Activated T-cell treated with anti-CD3 and anti-CD28 coated beads for 24 hours (primary cell): Measurements from ENCODE around the gene MALRD1.

Experiments
- DNase-seq: peaks from one replicate; pipeline ENCODE4 v3.0.0-alpha.2; 2020; ENCODE audit warnings: low read depth

The MALRD1 gene

DNA sequence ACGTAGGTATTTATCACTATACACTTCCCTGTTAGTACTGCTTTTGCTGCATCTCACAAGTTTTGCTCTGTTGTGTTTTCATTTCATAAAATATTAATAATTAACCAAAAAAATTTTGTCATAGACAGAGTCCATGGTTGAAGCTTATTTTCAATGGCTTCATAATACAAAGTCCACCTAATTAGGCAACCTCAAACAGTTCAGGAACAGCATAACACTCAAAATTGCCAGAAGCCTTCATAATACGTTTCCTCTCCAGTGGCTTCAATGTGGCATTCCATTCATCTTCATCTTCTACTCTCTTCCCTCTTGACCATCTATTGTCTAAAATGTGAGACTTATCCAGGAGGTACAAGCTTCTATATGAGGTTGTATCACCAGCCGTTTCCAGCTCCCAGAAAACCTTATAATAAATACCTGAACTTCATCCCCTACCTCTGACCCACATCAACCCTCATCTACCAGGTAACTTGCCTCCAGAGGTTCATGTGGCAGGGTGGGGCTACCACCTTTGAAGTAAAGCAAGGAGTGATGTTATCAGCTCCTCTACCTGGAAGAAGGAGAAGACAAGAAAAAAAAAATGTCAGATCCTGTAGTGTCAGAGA, 337.3 kb downstream of the MALRD1 start:
- DNase-seq, result no peak

DNA sequence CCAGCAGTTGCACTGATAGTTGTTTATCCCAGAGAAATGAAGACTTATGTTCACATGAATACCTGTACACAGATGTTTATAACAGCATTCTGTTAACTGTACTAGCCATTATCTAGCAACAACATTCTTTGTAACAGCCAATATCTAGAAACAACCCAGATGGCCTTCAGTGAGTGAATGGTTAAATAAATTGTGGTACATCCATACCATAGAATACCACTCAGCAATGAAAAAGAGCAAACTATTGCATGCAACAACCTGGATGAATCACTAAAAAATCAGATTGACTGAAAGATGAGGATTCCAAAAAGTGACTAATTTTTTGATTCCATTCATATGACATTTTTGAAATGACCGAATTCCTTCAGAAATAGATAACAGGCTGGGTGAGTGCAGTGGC, 360.3 kb downstream of the MALRD1 start:
- no peak for DNase-seq

DNA sequence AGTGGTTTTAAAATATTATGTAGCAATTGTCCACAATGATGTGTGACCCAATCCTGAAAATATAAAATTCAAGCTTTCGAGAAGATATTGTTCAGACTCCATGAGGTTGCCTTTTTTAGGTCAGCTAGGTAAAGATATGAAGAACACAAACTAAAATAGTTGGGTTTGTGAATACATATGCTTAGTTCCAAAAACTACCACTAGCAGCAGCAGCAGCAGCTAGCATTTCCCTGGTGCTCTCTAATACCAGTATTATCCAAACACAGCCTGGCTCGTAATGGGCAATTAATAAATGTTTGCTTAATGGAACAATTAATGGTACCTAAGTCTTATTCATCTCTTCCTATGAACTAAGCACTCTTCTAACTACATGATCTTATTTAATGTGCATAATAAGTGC, 362.5 kb downstream of the MALRD1 start:
- DNase-seq, result no peak

DNA sequence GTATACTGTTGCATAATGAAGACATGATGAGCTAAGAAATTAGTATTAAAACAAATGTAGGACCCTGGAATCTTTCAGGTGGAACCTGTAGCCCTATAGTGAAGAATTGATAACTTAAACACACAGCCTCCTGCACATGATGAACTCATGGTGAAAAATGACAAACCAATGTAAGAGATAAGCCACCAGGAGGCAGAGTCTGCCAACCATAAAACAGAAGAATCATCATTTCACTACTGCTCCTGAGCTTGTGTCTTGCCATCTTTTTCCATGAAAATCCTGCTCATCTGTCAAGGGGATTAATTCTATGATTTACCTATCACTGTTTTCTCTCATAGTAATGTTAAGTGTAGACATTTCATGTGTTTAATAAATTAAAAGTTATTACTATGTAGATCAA, 363.9 kb downstream of the MALRD1 start:
- DNase-seq, result no peak

DNA sequence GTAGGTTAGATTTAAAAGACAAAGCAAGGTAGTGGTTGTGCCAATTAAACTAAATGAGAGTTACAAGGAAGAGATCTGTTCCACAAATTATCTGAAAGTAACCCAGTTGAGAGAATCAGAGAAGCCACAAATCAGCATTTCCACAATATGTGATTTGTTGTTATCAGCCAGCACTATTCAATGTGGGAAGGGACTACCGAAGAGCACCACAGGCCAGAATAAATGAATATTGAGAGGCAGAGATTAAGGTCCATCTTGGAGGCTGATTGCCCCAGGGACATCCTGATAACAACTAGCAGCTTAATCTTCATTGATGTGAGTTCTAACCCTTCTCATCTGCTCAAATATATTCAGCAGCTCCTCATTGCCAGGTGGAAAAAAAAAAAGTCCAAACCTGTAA, 367.6 kb downstream of the MALRD1 start:
- DNase-seq, result no peak

DNA sequence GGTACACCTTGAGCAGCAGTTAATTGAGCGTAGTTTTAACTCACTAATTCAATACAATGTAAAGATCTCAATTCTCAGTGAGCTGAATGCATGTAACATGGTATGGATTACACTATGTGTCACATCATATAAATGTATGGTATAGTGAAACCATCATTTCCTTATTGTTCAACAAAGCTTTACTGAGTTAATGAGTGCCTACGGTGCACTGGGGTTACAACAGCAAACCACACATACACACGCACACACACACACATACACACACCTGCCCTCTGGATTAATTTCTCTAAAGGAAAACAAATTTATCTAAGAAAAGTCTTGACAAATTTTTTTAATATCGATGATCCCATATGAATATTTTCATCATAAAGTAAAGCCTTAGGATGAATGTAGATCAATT, 369.1 kb downstream of the MALRD1 start:
- DNase-seq, result no peak

DNA sequence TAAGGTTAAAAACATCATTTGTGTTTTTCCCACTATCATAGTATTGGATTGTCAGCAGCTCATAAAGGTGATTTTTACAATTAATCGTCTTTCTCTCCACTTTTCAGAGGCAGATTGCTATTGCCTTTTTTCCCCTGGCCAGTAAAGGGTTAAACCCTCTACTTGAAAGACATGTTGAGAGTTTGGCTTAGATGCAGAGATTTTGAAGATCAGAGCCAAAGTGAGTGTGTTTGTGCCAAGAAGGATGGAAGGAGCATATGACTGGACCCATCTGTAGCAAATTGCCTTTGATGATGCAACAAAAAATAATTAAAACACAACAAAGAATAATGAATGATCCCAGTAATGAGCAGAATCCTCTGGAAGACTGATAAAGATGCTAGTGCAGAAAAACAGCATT, 373.1 kb downstream of the MALRD1 start:
- no peak for DNase-seq

DNA sequence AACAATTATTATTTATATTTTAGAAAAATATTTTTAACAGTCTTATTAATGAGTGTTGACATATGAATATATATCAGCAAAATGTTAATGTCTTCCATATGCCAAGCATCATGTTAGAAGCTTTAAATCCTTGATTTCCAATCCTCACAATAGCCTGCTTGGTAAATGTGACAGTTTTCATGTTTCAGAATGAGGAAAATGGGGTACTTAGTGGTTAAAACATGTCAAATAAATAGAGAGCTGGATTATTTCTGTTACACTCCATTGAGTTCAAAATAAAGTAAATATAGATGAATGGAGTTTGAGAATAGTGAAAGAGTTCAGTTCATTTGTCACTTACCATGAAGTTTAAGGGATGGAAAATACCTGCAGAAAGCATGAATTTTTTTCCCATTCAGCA, 377.4 kb downstream of the MALRD1 start:
- DNase-seq, result no peak

DNA sequence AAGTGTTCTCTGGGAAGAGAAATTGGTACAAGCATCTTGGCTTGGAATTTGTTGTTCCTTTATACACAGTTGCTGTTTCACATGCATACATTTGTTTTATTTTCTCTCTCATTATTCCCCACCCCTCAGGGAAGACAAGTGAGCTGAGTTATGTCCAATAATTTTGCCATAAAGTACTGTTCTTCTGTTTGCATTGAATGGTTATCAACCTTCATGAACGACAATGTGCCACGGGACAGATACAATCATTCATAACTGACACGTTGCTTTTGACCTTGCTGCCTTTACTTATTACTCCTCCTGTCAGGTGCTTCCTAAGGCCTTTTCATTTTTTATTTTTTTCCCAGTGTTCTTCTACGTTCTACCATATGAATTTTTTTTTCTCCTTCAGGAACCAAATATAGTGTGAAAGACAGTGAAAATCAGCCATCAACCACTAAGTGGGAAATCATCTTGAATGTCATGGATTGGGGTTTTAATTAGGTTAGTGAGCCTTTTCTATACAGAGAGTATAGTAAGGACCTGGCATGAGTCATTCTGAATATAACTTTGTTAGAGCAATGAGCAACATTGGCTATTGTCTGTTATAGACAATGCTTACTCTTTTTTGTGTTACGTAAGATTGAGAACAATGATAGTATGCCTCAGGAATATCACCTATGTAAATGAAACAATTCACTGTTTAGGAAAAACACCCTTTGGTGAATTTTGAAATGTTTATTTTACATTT, 383.2 kb downstream of the MALRD1 start:
- DNase-seq, result no peak

DNA sequence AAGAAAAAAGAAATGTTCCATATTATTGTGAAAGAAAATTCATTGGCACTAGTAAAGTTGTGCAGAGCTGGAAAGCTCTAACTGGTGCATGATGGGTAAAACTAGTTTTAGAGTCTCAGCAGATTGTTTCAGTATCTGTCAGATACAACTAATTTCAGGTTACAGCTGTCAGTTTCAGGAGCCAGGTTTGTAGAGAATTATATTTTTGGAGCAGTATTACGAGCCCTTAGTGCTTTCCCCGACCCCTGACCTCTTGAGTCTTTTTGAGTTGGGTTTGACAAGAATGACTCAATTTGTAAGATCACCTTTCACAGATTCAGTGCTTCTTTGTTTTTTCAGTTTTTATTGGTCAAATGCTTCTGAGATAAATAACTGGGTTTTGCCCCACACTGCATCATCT, 401.3 kb downstream of the MALRD1 start:
- DNase-seq, result no peak

DNA sequence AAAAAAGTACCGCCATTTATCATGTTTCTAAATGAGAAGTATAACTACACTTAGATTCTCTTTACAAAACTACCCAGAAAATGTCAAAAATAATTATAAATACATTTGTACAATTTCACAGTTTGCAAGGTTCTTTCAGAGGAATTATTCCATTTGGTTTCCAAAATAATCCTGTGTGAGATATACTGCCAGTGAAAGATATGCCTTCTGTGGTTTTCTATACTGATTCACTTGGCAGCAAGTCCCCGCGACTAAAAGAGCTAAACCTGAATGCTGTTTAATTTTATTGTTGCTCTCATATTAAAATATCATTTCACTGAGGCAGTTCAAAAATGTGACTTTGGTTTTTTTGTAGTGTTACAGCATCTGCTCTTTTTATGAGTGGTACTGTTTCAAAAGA, 402.8 kb downstream of the MALRD1 start:
- no peak for DNase-seq

DNA sequence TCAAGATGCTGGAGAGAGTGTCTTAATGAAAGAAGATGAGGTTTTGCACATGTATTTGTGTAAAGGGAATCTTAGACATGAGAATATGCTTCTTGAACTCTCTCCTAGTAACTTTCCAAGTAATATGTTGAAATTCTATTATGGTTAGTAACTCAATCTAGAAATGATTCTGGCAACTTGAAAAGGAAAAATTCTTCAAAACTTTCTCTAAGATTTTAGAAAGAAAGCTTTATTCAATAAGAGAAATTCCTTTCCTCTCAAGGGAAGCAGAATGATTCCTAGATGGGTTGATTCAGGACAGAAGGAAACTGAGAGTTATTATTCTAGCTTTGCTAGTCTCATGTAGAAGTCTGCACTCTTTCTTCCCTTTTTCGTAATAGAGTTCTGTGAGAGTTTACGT, 403.3 kb downstream of the MALRD1 start:
- DNase-seq, result no peak

DNA sequence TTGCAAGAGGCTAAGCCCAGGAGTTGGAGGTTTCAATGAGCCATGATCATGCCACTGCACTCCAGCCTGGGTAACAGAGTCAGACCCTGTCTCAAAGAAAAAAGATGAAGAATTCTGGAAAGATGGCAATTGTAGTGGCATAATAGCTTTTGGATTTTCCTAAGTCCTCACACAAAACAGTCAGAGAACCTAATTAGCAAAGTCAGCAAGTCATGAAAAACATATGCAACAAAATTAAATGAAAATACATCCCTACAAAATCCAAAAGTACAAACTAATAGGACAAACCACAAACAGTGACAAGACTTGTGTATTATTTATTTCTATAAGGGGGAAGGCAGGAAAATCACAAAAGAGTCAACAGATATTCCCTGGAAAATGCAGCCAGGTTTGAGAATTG, 405.4 kb downstream of the MALRD1 start:
- no peak for DNase-seq

DNA sequence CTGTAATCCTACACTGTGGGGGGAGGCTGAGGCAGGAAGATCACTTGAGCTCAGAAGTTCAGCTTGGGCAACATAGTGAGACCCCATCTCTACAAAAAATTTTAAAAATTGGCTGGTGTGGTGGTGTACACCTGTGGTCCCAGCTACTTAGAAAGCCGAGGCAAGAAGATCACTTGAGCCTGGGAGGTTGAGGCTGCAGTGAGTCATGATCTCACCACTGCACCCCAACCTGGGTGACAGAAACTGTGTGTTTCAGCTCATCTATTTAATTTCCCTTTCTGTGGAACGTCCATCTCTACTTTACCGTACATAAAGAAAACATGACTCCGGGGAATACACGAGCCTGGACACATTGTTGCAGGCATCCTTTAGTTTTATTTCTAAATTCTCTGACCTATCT, 413.0 kb downstream of the MALRD1 start:
- DNase-seq, result no peak

DNA sequence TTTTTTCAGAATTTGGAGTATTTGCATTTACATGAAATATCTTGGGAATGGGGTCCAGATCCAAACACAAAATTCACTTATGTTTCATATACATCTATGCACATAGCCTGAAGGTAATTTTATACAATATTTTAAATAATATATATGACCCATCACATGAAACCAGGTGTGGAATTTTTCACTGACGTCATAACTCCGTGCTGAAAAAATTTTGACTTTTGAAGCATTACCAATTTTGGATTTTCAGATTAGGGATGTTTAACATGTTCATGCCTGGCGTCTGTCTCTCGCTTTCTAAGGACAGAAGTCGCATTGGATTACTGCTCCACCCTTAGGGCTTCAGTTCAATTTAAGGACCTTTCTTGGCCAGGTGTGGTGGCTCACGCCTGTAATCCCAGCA, 418.1 kb downstream of the MALRD1 start:
- DNase-seq, result no peak

DNA sequence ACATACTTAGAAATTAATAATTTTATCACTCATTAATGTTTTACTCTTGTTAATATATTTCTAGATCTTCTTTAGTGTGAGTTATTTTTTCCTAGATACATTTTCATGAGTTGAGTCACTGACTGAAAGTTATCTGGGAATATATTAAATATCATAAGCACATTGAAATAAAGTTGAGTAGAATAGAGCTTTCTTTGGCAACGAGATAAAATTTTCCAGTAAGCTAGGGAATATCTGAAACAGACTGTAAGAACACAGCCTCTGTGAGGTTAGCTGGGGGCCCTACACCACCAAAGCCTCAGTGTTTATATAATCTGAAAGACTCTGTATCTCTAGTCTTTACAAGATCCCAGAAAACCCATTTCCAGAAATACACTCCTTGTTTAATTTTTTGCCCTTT, 419.8 kb downstream of the MALRD1 start:
- DNase-seq, result no peak

DNA sequence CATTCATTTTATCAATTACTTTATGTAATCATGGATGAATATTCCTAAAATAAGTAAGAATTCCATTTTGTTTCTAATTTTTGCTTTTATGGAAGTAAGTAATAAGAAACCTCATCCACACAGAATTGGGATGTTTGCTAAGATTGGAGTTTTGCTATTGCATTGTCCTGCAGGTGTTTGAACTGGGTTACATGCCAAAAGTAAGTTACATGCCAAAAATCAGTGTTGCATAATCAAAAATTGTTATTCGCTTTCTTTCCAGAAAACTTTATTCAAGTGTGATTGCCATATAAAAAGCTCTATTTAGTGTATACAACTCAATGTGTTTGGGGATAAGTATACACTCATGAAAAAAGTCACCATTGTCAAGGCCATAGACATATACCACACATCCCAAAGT, 420.9 kb downstream of the MALRD1 start:
- no peak for DNase-seq

DNA sequence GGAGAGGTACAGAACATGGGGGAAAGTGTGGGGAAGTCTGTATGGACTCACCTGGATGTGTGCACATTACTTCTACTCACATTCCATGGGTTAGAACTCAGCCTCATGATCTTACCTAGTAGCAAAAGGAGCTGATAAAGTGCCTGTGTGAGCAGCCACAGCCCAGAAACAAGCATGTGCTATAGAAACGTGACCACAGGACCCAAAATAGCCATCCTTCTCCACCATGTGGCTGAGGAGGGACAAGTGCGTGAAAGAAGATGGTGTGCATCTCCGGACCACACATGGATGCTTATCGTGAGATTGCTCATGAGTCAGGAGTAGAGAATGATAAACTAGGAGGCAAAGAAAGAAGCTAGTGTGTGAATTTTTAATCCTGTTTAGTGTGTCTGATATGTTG, 431.3 kb downstream of the MALRD1 start:
- no peak for DNase-seq

DNA sequence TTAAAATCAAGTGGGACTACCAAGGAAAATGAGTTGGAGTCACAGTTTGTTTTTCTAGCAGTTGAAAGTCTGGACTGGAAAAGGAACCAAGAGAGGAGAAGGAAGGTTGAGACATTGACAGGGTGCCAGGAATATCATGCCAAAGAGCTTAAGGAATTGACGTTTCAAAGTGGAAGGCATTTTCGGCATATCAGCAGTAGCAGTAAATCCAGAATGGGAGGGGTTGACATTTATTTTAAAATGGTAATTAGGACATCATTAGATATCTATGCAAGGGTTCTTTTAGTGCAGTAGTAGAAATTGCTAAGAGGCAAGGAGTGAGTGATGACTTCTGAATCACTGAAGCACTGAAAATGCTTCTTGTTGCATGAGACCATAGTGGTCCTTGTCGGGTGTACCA, 431.8 kb downstream of the MALRD1 start:
- no peak for DNase-seq

DNA sequence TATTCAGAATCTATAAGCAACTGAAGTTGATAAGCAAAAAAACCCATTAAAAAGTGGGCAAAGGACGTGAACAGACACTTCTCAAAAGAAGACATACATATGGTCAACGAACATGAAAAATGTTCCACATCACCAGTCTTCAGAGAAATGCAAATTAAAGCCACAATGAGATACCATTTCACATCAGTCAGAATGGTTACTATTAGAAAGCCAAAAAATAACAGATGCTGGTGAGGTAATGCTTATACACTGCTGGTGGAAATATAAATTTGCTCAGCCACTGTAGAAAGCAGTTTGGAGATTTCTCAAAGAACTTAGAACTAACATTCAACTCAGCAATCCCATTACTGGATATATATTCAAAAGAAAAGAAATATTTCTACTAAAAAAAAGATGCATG, 434.8 kb downstream of the MALRD1 start:
- DNase-seq, result no peak

DNA sequence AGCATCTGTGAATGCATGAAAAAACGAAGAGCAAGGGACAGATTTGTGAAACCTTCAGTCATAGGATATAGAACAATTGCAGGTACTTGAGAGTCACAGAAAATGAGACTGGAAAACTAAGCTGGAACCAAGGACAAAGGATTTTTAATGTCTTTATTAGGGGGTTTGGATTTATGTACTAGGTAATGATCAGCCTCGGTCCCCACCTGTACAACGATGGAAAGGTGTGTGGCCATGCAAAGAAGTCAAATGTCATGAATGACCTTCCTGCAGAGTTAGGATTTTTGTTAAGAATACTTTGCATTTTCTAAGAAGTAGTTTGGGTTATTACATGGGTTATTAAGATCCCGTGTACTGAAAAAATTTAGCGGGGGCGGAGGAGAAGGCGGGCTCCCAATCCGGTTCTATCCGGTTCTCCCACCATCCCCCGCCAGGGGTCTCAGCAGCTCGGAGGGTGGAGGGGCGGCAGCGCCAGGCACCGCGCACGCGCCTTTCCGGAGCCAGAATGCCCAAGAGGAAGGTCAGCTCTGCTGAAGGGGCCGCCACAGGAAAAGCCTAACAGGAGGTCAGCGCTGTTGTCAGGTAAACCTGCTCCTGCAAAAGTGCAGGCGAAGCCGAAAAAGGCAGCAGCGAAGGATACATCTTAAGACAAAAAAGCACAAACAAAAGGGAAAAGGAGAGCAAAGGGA, 440.1 kb downstream of the MALRD1 start:
- no peak for DNase-seq

DNA sequence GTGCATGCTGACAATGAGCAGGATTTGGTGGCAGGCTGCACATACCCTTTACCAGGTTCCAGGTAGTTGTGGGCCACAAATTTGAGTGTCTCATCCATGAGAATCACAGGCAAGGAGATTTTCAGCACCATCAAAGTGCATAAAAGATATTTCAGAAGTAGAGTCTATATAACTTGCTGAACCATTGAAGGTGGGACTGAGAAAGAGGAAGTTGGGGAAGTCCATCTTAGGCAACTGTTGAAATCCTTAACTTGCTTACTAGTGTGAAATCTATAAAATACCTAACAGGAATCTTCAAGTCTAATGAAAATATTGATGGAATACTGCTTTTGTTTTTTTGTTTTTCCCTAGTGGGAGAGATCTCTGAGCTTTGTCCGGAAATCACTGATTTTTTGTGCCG, 442.6 kb downstream of the MALRD1 start:
- DNase-seq, result no peak

DNA sequence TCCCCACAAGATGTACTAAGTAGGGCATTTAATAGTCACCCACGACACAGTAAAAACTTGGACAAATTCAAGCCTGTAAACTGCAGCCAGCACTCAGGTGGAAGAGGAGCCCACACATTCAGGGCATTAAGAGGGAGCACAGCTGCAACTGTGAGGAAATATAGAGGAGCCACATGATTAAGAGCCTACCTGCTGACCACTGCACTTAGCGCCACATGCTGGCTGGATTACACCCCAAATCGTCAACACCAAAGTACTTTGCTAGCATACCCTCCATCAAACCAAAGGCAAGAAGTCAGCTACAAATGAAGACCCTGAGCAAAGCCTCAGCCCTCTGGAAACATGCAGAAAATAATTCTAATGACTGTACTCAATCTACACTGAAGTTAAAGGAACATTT, 445.3 kb downstream of the MALRD1 start:
- DNase-seq, result no peak

DNA sequence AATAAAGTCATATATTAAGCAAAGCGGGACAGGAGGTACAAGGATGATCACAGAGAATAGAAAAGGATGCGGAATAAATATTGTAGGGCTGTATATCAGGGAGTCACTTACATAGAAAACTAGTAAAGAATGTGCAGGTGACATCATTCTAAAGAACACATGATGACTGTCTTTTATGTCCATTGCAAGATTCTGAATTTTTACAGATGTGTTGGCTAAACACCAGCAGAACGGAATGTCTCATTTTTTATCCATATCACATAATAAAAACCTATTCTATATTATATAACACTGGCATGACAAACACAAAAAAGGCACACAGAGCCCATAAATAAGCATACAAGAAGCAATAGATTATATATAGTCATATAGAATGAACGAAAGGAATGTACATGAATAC, 448.4 kb downstream of the MALRD1 start:
- DNase-seq, result no peak
